ENCODE measurements around the gene TASL.
A peak's percentile ranks its signal among the peaks of the same experiment; 100 is the strongest.
"Not testable (repeated sequence)": the region's sequence is repeated elsewhere in the genome, so short reads cannot be mapped to it uniquely, and the experiment has no call there.

The TASL gene, protein sequence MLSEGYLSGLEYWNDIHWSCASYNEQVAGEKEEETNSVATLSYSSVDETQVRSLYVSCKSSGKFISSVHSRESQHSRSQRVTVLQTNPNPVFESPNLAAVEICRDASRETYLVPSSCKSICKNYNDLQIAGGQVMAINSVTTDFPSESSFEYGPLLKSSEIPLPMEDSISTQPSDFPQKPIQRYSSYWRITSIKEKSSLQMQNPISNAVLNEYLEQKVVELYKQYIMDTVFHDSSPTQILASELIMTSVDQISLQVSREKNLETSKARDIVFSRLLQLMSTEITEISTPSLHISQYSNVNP

DNA sequence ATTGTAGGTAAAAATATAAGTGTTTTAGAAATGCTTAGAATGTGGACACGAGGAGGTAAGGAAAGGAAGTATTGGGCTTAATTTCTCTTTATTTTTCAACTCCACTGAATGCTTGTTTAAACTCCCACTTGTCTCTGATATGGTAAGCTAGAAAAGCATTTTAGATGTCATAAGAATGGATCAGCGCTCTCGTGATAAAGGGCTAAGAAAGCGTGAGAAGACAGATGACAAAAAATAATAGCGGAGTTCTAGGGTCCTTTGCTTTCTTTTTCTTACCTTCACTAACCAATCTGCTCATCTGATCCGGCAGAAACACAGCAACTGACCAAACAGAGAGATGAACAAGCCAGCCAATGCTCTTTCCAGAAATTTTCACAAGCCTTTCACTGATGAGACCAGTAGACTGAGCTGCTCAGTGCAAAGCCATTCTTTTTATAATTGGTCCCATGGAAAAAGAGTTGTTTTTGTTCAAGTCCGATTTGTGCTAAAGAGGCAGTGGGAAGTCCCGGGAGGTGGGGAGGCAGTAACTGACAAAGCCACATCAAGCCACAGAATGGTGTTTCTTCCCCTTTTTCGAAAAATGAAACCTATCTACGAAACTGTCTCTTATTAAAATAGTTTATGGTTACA lies at the start of gene TASL:
TSS of gene TASL (minus strand) at position 405 of the 630 bp plus-strand sequence. CDS start 17,411 bp downstream, outside the sequence.
- DNase-seq = no peak

DNA sequence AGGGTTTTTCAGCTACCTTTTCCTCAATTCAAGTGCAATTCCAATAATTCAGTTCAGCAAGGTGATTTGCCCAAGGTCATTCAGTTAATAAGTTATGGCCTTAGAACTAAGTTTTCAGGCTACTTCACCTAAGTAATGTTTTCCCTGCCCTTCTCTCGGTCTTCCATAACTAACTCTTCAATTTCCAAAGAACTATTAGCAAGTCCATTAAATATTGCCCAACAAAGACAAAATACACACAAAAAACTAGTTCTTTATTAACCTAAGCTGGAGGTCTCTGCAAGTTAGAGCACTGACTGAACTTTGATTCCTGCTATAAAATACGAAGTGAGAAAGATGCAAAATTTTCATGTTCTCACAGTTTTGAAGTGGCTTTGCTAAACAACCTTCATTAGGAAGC lies 48.8 kb upstream of the TASL start:
- DNase-seq = no peak

DNA sequence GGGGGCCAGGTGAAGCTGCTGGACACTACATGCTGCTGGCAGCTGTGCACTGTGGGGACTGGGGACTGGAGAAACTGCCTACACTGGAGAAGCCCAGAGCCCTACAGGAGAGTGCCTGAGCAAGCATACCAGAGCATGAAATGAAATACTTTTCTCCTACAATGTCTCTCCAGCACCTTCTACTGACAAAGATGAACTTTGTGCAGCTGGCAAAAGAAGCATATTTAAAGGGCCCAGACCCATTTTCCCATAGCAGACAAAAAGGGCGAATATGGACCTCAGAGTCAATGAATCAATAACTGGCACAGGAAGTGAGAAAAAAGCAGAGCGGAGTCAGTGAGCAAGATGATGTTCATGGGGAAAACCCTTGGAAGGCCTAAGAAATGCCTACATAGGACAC lies 44.8 kb upstream of the TASL start:
- no peak for DNase-seq

DNA sequence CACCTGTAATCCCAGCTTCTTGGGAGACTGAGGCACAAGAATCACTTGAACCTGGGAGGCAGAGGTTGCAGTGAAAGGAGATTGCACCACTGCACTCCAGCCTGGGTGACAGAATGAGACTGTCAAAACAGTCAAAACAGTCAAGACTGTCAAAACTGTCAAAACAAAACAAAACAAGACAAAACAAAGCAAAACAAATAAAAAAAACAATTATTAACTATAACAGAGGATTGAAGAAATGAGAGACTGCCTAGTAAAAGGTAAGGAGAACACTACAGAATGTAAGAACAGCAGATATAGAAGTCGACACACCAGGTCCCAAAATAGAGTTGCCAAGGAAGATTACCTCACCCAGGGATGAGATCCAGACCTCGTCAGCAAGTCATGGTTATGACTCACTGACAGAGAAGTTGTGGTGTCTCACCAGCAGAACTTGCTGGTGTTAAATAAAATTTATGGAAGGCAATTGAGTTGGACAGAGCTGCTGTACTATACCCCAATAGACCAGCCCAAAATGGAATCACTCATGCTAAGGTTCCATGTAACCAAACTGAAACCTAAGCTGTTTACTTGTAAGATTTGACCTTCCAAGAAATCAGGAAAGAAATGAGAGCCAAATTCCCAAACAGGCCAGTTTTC lies 43.5 kb upstream of the TASL start:
- no peak for DNase-seq

DNA sequence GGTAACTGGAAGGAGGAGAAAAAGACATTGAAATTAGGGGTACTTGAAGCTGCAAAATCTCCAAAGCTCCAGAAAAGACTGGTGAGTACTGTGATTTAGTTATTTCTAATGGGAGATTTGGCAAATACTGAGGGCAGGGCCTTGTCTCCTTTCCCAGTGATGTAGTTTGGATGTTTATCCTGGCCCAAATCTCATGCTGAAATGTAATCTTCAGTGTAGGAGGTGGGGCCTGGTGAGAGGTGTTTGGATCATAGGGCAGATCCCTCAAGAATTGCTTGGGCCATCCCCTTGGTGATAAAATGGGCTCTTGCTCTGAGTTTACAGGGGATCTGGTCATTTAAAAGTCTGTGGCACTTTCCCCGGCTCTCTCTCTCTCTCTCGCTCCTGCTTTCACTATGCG lies 42.6 kb upstream of the TASL start:
- no peak for DNase-seq

DNA sequence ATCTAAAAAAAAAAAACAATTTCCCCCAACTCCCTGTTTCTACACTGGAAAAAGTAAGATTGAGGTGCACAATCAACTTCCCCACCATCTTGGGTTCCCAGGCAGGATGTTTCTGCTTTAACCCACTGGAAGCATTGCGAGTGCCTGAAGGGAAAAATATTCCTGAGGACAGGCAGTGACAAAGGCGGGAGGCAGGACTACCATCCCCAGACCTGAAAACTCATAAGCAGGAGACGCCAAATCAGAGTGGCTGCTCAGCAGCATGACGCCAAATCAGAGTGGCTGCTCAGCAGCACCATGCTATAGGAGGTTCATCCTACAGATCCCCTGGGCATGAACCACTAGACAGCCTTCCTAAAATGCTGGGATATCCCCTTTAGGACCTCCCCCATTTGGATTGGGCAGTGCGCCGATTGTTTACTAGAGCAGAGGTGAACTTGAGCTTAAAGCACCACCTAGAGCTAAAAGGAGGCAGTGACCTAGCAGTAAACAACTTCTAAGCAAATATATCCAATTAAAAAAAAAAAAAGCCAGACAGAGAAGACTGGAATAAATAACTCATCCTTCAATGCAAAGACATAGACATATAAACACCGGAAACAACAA lies 40.7 kb upstream of the TASL start:
- peak in 1 of 2 experiments; percentile 18 for DNase-seq

DNA sequence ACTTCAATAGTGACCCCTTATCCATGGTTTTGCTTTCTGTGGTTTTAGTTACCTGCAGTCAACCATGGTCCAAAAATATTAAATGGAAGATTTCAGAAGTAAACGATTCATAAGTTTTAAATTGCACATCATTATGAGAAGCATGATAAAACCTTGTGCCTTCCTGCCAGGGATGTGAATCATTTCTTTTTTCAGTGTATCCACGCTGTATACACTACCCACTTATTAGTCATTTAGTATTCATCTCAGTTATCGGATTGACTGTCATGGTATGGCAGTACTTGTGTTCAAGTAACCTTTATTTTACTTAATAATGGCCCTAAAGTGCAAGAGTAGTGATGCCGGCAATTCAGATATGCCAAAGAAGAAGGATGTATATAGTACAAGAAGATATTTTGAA lies 37.7 kb upstream of the TASL start:
- DNase-seq = no peak

DNA sequence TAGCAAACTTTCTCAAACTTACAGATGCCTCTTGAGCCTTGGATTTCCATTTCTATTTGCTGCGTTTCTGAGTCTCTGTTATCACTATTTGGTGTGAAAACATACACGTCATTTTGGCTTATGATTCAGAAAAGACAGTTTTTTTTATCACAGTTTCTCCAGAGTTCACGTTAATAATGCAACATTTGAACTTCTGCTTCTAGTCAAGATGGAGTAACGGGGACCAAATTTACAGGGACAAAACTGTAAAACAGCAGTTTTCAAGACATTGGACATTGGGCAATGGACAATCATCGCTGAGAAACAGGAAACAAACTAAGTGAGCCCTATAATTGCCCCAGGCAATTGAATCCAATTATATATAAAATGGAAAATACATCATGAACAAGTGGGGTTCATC lies 36.2 kb upstream of the TASL start:
- DNase-seq = no peak

DNA sequence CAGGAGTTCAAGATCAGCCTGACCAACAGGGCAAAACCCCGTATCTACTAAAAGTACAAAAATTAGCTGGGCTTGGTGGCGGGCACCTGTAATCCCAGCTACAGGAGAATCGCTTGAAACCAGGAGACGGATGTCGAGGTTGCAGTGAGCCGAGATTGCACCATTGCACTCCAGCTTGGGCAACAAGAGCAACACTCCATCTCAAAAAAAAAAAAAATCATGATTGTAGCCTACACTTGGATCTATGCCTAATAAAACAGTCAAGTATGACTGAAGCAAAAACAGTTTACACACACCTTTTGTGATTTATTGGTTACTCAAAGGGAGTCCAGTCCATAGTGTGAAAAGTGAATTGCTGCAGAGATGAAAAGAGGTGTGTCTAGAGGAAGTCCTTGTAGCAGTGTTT lies 34.7 kb upstream of the TASL start:
- DNase-seq = no peak

DNA sequence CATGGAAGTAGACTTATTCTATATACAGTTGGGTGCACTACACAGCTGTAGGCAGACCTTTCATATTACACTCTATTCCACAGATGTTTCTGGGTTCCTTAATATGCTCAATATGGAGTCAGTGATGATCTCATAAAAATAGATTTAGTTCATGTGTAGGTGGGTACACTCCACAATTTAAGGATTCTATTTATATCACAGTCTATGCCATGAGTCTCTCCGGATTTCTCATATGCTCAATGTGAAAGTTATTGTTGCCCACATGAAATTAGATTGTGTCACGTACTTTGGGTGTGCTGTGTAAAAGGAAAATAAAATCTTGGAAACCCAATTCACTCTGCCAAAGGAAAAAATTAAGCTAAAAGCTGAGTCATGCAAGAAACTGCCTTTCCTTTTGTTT lies 32.5 kb upstream of the TASL start:
- no peak for DNase-seq

DNA sequence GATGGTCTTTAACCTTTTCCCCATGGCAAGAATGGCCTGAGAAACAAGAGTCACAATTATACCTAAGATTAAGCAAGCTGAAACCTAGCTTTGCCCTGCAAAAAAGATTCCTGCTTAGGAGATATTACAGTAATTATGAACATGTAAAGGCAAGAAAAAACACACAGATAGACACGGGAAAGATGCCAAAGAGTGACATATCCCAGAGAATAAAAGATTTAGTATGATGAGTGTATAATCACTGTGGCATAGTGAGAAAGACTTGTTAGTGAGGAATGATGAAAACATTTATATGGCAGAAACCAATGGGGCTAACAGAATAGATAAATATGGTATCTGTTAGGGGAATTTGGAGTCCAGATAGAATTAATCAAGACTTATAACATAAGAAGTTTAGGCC lies 29.6 kb upstream of the TASL start:
- DNase-seq = no peak

DNA sequence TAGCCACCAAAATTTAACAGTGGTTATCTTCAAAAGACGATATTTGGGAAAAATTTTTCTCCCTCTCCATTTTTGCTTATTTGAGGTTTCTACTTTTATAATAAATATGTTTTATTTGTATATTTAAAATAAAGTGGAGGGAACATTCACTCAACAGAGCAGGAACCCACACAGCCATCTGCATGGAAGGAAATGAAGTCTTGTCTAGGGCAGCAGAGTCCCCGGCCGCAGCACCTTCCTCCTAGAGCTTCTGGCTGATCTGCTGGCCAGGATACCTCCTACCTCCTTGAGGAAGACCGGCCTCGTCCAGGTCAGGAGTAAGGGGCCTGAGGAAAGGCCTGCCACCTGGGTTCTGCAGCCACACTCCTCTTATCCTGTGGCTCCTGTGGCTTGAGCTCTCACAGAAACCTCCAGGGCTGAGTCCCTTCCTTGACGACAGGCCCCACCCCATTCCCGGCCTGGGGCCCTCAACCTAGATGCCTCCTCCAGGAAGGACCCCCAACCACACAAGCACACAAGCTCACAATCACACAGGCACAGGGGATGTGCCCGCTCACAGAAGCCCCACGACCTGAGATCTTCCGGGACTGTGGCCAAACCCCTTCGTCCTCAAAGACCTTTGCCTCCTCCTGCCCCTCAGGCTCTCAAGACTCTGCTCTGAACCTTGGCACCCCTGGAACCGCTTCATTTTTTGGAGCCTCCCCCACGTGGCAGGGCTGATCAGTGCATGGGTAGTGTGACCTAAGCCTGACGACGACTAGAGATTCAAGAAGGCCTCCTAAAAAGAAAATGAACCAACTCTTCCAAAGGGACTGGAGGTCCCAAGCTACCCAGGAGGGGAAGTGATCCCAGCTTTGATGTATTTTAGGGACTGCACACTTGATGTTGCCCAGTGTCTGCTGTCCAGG lies 23.0 kb upstream of the TASL start:
- not testable (repeated sequence) for DNase-seq

DNA sequence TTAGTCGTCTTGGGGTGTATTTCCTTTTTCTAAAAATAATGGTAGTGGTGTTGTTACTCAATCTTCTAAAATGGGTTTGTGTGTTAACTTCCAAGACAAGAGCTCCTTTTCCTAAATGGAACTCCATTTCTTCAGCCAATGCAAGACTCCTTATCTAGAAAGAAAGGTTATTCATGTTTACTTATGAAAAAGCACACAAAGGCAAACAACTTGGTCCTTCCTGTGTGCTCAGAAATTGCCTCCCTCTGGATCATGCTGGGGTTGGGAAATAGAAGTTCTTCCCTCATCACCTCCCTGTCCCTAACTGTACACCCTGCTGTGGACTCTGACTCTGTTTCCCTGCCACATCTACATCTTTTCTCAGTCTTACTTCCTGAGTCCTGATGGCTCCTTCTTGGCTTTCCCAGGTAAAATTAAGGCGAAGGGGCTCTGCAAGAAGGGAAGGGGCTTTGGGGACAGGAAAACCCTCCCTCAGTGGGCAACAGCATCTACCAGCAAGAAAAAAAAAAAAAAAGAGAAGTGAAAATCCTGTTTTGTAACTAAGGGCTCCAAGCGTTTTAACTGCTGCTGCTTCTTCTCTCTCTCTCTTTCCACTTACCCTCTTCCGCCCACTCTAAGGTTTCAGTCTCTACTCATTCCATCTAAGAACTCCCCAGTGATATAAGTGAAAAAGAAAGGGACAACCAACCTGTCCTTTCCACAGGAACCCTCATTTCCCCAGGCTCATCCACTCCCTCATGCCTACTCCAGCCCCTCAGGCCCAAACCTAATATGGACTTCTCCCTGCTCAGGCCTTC lies 19.8 kb upstream of the TASL start:
- DNase-seq = no peak

DNA sequence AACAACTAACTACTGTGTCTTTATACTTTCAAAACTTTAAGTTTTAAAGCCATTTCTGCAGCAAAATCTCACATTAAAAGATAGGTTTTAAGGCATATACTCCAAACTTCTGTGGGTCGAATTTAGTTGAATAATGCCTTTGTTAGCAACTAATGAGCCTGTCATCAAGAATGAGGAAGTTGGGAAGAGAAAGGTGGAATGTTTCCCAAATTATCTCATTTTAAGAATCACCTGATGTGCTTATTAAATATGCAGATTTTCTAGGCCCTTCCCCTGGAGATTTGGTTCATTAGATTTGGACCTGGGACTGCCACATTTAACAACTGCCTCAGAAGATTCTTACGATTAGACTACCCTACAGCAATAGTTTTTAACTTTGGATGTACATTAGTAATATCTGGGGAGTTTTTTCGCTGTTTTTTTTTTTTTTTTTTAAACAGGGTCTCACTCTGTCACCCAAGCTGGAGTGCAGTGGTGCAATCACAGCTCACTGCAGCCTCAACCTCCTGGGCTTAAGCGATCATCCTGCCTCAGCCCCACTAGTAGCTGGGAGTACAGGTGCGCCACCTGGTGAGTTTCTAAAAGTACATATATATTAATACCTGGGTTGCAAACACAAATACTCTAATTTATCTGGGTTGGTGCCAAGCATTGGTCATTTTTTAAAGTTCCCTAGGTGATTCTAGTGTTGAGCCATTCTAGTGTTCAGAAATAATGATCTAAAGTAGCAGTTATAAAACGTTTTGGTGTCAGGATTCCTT lies 16.1 kb upstream of the TASL start:
- peak in 1 of 2 experiments; percentile 23 for DNase-seq

DNA sequence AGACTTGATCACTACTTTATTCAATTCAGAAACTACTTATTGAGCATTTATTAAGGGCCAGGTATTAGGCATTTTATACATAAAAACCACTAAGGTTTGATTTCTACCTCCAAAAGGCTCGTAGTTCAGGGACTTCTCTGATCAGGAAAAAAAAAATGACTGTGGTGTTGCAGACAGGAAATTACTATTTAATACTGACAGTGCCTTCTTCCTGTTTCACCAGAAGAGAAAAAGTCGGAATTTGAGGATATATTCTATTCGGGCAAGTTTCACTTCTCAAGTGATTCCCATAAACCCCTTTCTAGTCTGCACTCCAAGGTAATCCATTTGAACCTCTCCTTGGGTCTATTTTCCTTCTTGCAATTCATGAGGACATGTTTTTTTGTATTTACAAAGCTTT lies 15.3 kb upstream of the TASL start:
- no peak for DNase-seq

DNA sequence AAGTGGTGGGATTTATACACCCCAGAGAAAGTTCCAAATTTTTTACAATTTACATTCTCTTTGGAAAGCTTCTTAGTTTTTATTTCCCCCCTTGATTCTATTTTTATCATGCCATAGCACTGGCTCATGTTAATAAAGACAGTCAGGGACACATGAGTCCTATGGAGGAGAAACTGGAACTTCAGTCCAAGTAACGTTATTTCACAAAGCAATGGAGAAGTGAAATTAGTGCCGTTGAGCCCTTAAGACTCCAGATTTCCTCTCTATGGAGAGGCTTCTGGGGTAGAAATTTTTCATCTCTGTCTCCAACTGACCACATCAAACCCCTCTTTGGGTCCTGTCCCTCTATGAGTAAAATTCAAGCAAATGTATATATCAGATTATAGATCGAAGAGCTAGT lies 12.8 kb upstream of the TASL start:
- no peak for DNase-seq

DNA sequence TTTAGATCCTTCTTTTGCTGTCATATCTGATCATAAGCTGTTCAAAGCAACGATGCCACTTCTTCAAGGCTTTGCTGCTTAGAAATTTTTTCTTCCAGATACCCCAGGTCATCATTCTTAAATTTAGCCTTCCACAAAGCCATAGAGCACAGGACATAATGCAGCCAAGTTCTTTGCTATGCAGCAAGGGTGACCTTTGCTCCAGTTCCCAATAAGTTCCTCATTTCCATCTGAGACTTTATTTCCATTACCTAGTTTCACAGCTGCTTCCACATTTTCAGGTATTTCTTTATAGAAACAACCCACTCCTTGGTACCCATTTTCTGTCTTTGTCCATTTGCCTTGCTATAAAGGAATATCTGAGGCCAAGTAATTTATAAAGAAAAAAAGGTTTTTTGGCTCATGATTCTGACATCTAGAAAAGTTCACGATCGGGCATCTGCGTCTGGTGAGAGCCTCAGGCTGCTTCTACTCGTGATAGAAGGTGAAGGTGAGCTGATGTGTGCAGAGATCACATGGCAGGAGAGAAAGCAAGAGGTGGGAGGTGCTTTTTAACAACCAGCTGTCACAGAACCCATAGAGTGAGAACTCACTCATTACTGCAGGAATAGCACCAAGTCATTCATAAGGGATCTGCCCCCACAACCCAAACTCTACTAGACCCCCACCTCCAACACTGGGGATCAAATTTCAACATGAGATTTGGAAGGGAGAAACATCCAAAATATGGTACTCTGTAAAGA lies 11.8 kb upstream of the TASL start:
- no peak for DNase-seq

DNA sequence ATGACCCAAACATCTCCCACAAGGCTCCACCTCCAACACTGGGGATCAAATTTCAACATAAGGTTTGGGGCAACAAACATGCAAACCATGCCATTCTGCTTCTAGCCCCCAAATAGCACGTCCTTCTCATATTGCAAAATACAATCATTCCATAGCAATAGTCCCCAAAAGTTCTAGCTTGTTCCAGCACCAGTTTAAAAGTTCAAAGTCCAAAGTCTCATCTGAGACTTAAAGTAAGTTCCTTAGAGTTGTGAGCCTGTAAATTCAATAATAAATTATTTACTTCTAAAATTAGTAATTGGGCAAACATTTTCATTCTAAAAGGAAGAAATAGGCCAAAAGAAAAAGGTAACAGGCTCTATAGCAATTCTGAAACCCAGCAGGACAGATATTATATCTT lies 8.9 kb upstream of the TASL start:
- DNase-seq = no peak

DNA sequence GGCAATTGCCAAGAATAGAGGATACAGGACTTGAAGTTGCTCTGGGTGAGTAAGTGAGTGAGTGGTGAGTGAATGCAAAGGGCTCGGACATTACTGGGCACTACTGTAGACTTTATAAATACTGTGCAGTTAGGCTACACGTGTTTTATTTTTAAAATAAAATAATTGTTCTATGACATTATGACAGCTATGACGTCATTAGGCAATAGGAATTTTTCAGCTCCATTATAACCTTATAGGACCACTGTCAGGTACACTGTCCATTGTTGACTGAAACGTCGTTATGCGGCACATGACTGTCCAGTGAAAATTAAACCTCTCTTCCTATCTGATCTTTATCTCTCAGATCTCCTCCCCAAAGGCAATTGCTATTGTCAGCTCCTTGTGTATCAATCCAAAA lies 5.1 kb upstream of the TASL start:
- no peak for DNase-seq

DNA sequence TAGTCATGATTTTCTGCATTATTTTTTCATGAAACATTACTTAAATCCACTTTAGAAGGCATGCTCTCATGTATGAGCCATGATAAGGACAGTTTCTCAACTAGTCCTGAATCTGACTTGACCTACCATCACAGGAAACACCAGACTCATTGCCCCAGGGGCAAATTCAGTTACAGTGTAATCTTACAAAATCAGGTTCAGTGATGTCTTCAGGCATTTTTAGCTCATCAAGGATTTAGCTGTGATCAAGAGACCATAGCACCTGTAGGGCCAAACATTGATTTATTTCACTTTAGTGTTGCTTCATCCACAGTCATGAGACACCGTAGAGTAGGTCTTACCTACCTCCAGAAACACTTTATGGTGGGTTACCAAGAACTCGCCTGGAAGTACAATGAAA lies 3.1 kb upstream of the TASL start:
- DNase-seq = no peak

DNA sequence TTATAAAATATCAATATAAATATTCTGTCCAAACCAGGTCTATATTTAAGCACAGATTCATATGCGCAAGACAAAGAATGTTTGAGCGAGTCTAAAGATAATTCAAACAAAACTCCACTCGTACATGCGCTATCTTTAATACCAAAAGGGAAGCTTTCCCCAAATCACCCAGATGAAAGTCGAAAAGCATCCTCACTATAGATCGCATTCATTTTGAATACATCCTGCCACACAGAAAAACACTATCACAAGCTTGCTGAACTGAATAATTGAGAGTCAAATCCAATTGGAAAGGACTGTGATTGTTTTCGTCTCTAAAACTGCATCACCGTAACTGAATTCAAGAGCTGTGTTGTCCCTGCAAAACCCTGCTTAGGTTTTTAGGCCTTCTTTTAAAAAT lies 685 bp downstream of the TASL start:
- DNase-seq = no peak
